HG03354 (cell line): ENCODE results near the gene CYFIP2.

Source experiments
- ATAC-seq: cut with Tn5 transposase; IDR thresholded peaks from one replicate; pipeline ENCODE4 v1.9.1; 2021; ENCODE audit warnings: mild to moderate bottlenecking; ENCODE audit not compliant: unreplicated experiment, poor library complexity, severe bottlenecking

Gene CYFIP2

GRCh38 chr5:157308836-157309465, 43.0 kb downstream of the CYFIP2 start:
- ATAC-seq = peak; percentile 49

GRCh38 chr5:157309796-157310195, 43.9 kb downstream of the CYFIP2 start:
- no peak for ATAC-seq

DNA sequence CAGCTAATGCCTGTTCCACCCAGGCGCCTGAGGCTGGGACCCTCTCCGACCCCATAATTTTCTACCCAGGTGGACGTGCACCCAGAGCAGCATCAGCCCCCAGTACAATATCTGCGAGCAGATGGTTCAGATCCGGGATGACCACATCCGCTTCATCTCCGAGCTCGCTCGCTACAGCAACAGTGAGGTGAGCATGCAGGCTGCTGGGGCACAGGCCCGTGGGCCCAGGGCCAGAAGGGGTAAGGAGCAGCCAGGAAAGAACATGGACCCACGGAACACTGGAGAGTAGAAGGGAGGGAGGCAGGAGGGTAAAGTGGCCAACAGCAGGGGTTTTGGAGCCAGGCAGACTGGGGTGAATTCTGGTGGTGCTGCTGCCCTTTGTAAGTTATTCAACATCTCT, 45.7 kb downstream of the CYFIP2 start:
- ATAC-seq = no peak

DNA sequence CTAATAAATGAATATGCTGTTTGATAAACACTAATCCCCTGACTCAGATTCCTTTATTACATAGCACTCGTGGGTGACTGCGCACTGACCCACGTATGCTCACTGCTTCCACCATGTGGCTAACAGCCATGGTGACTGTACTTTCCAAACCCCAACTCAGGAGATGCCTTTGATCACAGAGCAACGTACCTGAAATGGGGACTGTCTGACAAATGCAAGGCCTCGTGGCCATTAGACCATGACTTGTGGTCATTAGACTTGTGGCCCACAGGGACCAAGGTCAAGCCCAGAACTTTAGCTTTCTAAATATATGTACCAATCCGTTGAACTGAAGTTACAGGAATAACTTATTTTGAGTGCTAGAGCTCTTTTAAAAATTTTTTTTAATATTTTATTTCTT, 46.6 kb downstream of the CYFIP2 start:
- ATAC-seq = peak; percentile 90

- no peak for ATAC-seq
Measured at GRCh38 chr5:157322581-157322980, 56.7 kb downstream of the CYFIP2 start.

DNA sequence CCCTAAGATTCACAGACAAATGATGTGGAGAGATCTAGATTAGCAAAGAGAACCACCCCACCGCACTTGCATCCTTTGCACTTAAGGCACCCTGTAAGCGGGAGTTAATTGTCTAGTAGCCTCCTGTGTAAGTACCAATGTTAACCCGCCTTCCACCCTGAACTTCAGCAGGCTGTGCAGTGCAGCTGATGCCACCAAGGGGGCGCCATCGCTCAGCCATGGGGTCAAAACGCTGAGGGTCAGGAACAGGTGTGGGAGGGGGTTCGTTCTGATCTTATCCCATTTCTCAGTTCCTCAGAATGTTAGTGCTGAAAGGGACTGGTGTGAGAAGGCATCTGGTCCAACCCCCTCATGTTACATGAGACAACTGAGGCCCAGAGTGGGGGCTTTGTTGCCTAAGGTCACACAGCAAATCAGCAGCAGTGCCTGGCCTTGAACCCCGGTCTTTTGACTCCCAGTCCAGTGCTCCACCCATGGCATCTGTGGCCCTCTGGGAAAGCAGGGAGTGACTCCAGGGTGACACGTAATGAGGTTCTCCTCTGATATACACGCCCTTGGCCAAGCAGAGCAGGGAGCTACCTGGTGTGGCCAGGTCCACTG, 57.3 kb downstream of the CYFIP2 start:
- no peak for ATAC-seq

GRCh38 chr5:157324237-157324636, 58.3 kb downstream of the CYFIP2 start:
- no peak for ATAC-seq

- no peak for ATAC-seq
Measured at GRCh38 chr5:157326440-157327005, 60.6 kb downstream of the CYFIP2 start.

GRCh38 chr5:157327771-157328170, 61.8 kb downstream of the CYFIP2 start:
- no peak for ATAC-seq

GRCh38 chr5:157328277-157328912, 62.5 kb downstream of the CYFIP2 start:
- ATAC-seq = peak; percentile 97

DNA sequence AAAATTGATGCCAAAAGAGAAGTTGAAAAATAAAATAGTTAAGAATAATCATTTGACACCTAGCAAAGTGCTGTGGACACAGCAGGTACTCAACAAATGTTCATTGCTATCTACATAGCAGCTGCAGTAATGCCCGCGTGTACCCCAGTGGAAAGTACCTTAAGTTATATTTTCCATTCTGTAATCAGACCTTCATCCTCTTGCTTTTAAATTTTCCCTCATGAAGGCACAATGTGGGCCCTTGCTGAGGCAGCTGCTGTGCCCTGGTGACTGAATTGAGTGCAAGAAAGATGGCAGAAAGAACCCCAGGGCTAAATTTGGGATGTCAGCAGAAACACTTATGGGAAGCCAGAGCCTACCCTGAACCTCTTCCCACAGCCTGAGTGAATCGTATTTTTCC, 65.9 kb downstream of the CYFIP2 start:
- no peak for ATAC-seq

DNA sequence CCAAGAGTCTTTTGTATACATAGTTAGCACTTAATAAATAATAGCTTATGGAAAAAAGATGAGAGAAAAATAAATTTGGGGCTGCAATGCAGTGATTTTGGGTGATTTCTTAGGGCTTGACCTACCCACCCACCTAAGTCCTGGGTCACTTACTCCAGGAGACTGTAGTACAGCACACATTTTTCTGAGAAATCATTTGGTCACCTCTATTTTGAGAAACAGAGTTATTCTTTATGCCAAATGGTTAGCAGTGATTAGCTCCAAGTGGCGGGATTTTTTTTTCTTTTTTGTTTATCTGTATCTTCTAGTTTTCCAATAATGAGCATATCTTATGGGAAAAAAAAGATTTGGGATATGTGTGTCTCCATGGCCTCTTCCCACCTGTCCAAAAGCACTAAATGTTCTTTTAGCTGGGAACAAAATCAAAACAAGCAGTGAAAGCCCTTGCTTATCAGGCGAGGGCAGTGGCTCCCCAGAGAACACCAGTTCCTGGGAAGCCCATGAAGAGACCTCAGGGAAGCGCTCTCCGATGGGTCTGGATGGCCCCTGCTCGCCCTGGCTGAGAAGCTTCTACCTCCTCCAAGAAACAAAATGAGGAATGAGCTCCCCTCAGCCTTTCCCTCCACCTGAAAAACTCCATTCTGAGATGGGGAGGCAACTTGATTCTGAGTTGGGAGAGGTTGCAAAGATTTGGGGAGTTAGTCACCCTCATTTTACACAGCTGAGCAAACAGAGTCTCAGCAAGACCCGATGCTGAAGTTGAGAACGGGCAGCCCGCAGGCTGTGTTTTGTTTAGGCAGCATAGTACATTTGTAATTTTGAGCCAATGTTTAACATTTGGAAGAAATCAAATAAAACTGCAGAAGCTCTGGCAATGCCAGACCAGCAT, 69.9 kb downstream of the CYFIP2 start:
- ATAC-seq = no peak

DNA sequence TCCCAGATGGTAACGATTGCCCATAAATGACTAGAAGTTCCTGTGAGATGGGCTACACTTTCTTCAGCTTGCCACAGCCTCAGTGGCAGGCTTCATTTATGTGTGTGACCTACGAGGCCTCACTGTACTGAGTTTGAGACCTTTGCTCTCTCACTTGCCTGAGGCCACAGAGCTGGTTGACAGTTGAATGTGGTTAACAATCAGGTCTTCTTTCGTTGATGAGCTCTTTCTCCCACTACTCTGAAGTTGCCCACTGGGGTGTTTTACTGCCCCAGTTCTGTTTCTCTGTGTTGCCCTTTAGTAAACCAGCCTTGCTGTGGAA, 70.5 kb downstream of the CYFIP2 start:
- ATAC-seq = no peak

DNA sequence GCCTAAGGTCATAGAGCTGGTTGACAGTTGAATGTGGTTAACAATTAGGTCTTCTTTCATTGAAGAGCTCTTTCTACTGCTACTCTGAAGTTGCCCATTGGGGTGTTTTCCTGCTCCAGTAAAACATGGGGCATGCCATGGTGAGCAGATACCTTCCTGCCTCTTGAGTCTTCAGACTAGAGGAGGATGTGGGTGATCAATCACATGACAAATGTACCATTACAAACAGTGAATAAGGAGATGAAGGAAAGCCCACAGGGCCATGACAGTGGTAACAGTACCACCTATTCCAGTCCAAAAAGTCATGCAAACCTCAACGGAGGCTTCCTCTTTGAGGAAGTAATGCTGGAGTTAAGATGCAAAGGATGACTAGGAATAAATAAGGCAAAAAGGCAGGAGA, 73.5 kb downstream of the CYFIP2 start:
- ATAC-seq = no peak

- ATAC-seq = peak; percentile 45
Measured at GRCh38 chr5:157342822-157343402, 77.0 kb downstream of the CYFIP2 start.

GRCh38 chr5:157343842-157344790, 78.2 kb downstream of the CYFIP2 start:
- no peak for ATAC-seq

- ATAC-seq = no peak
Measured at GRCh38 chr5:157345067-157345466, 79.1 kb downstream of the CYFIP2 start.

DNA sequence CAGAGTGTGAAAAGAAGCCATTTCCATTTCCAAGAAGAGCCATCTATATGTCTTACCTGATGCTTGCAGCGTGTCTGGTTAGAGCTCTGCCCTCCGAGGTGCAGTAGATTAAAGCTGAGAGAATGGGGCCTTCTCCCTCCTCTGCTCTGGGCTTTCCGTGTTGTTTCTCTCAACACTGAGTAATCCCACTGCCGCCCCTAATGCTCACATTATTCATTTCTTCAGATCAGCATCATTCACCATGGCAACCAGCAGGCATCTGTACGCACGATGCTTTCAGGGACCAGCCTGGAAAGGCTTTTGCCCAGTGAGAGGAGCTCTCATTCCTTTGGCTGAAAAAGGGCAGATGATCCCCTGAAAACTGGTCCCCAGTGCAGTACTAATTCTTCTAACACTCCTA, 79.6 kb downstream of the CYFIP2 start:
- no peak for ATAC-seq
